ENCODE results near the gene TSPAN15. TPM values are rescaled to one million over a fixed set of nuclear protein-coding genes. Genes with fewer than 3 reads are reported as not detected.

TSPAN15 gene
- total RNA-seq, 1 donor from 2014 or later = 46.1 TPM

- no peaks in the 10 kb centered on the region for H3K27me3 ChIP-seq (ENCODE audit: low read depth)
- peak; percentile 60 for TF ChIP-seq CTCF (IDR thresholded peaks at IDR 0.05)
- DNase-seq (no peak), ATAC-seq (peak in 1 of 2 donors; percentile 18)
- intact Hi-C loops (cut with DNase I) = no loop called here
- peaks cover 13% of the 10 kb centered on the region for H3K4me1 ChIP-seq
- H3K27ac ChIP-seq = no peak overlapping the region
- H3K9me3 ChIP-seq = no peaks in the 10 kb centered on the region
- H3K36me3 ChIP-seq = no peaks in the 10 kb centered on the region
- no peak overlapping the region for H3K4me3 ChIP-seq
Measured at GRCh38 chr10:69413221-69413865, 37.9 kb upstream of the TSPAN15 start.

GRCh38 chr10:69414036-69415018 lies 36.9 kb upstream of the TSPAN15 start:
- Histone ChIP-seq H3K27ac (no peak overlapping the region), H3K9me3 (no peaks in the 10 kb centered on the region), H3K36me3 (no peaks in the 10 kb centered on the region), H3K4me3 (no peak overlapping the region), H3K27me3 (ENCODE audit: low read depth) (no peaks in the 10 kb centered on the region), H3K4me1 (peaks cover 7% of the 10 kb centered on the region)
- intact Hi-C loops (cut with DNase I) = no loop called here
- ATAC-seq = no peak
- no peak for TF ChIP-seq CTCF (IDR thresholded peaks at IDR 0.05)
- DNase-seq = no peak

GRCh38 chr10:69415049-69415448 lies 36.2 kb upstream of the TSPAN15 start:
- H3K27me3 ChIP-seq (ENCODE audit: low read depth) = no peaks in the 10 kb centered on the region
- no peak overlapping the region for H3K4me3 ChIP-seq
- no peak for TF ChIP-seq CTCF (IDR thresholded peaks at IDR 0.05)
- DNase-seq = no peak
- ATAC-seq = no peak
- peaks cover 4% of the 10 kb centered on the region for H3K4me1 ChIP-seq
- intact Hi-C loops (cut with DNase I) = no loop called here
- H3K27ac ChIP-seq = no peak overlapping the region
- no peaks in the 10 kb centered on the region for H3K36me3 ChIP-seq
- H3K9me3 ChIP-seq = no peaks in the 10 kb centered on the region

- no peak for TF ChIP-seq CTCF (IDR thresholded peaks at IDR 0.05)
- intact Hi-C loops (cut with DNase I) = no loop called here
- H3K4me3 ChIP-seq = no peak overlapping the region
Measured at GRCh38 chr10:69415951-69416350, 35.3 kb upstream of the TSPAN15 start.

GRCh38 chr10:69416695-69417094 lies 34.6 kb upstream of the TSPAN15 start, which contains the start of gene TACR2:
Gene TACR2 (minus strand): TSS chr10:69416918. CDS start chr10:69416323, 595 bp downstream.
- ATAC-seq (no peak), DNase-seq (no peak)
- TF ChIP-seq CTCF (IDR thresholded peaks at IDR 0.05) = no peak
- Histone ChIP-seq H3K4me3 (no peak within 1 kb of the TSS), H3K27ac (no peak within 1 kb of the TSS), H3K36me3 (no peaks in the 10 kb centered on the region), H3K9me3 (no peaks in the 10 kb centered on the region), H3K27me3 (ENCODE audit: low read depth) (no peaks in the 10 kb centered on the region), H3K4me1 (peaks cover 9% of the 10 kb centered on the region)
- intact Hi-C loops (cut with DNase I) = no loop called here

More at GRCh38 chr10:69415951-69416350, 35.3 kb upstream of the TSPAN15 start:
- Histone ChIP-seq H3K9me3 (no peaks in the 10 kb centered on the region), H3K36me3 (no peaks in the 10 kb centered on the region), H3K27me3 (ENCODE audit: low read depth) (no peaks in the 10 kb centered on the region), H3K27ac (no peak overlapping the region), H3K4me1 (peaks cover 4% of the 10 kb centered on the region)
- no peak for DNase-seq
- ATAC-seq = no peak

Measured in lower lobe of right lung (tissue), 2 donors.